GM10266 (cell line): Measurements from ENCODE around the gene ZFP36L1.
"Not testable (repeated sequence)": the region's sequence is repeated elsewhere in the genome, so short reads cannot be mapped to it uniquely, and the experiment has no call there.

Source experiments
- DNase-seq: peaks from one replicate; pipeline ENCODE4 v3.0.0; 2012; ENCODE audit errors: extremely low spot score
- TF ChIP-seq, protein P1 (sequence below): IDR thresholded peaks from 2 replicates; pipeline ENCODE4 v1.5.1; 2012; ENCODE audit warnings: mild to moderate bottlenecking, low read depth; ENCODE audit not compliant: control insufficient read depth, insufficient read depth; ENCODE audit errors: missing control alignments

Gene ZFP36L1

GRCh38 chr14:68766299-68767247, 26.3 kb downstream of the ZFP36L1 start:
- TF ChIP-seq, protein P1, sequence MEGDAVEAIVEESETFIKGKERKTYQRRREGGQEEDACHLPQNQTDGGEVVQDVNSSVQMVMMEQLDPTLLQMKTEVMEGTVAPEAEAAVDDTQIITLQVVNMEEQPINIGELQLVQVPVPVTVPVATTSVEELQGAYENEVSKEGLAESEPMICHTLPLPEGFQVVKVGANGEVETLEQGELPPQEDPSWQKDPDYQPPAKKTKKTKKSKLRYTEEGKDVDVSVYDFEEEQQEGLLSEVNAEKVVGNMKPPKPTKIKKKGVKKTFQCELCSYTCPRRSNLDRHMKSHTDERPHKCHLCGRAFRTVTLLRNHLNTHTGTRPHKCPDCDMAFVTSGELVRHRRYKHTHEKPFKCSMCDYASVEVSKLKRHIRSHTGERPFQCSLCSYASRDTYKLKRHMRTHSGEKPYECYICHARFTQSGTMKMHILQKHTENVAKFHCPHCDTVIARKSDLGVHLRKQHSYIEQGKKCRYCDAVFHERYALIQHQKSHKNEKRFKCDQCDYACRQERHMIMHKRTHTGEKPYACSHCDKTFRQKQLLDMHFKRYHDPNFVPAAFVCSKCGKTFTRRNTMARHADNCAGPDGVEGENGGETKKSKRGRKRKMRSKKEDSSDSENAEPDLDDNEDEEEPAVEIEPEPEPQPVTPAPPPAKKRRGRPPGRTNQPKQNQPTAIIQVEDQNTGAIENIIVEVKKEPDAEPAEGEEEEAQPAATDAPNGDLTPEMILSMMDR, result no peak
- no peak for DNase-seq

DNA sequence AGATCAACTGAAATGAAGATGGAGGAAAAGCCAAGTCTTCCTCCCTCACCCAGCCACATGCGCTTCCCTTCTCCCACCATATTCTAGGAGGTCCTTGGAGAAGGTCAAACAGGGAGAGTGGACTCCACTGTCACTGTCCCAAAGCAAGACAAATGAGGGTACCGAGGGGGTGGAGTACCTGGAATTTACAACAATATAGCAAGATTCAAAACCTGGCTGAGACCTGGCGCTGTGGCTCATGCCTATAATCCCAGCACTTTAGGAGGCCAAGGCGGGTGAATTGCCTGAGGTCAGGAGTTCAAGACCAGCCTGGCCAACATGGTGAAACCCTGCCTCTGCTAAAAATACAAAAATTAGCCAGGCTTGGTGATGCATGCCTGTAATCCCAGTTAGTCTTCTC, 29.0 kb downstream of the ZFP36L1 start:
- DNase-seq, result not testable (repeated sequence)

DNA sequence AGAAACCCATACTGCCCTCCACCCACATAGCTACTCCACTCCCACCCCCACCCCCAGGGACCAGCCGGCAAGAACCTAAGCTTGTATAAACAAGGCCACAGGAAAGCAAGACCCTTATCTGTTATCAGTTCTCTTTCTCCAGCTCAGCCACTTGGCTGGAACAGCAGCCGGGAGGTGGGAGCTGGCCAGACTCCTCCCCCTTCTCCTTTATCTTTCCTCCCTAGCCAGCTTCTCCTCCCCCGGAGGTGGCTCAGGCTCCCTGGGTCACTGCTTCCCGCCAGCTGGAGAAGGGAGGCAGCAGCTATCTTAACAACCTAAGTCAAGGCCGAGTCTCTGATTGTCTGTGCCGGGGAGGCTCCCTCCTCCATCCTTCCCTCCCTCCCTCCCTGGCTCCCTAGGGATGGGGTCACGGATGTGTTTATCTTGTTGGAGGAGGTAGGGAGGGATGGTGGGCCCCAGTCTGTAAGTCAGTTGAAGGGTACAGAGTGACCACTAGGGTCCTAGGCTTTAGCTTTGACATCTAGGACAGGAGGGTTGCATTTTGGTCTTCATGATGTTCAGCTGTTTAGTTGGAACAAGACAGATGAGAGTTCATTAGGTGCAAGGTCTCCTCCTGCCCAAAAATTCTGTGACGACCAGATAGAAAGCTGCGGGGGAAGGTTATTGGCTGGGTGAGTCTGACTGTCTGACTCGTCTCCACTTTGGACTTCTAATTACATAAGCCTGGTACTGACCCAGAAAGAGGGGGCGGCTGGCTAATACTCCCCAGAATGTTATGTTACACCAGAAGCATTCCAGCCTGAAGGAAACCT, 29.7 kb downstream of the ZFP36L1 start:
- no peak for DNase-seq

DNA sequence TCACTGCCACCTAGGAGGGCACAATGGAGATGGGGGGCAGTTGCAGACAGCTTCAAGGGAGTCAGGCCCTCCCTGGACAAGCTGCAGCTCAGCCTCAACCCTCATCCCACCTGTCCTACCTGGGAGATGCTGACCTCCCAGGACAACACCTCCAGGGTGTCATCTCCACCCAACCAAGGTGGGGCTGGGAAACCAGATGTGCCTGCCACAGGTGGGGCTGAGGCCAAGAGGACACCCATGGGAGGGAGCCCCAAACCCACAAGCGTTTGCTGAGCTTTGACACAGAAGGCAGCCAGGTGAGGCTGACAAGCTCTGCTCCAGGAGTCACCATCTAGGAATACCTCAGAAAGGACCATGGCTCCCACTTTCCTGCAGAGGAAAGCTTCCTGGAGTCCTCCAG, 31.5 kb downstream of the ZFP36L1 start:
- DNase-seq, result no peak
- TF ChIP-seq, protein P1, result no peak

More for the DNA sequence above, 29.7 kb downstream of the ZFP36L1 start:
- TF ChIP-seq, protein P1, result no peak

DNA sequence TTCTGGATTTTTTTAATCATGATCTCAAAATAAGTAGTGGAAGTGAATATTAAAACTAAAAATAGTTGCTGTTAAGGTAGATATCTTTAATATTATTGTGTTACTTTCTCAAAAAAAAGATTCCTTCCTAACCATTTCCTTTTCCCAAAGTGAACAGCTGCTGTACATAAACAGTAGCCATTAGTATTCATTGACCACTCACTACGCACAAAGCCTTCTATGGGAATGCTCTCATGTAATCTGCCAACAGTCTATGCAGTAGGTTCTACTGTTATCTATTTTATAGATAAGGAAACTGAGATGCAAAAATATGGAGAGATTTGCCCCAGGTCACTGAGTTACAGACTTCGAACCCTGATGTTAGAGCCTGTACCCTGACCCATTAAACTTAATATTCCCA, 32.1 kb downstream of the ZFP36L1 start:
- TF ChIP-seq, protein P1, result no peak

DNA sequence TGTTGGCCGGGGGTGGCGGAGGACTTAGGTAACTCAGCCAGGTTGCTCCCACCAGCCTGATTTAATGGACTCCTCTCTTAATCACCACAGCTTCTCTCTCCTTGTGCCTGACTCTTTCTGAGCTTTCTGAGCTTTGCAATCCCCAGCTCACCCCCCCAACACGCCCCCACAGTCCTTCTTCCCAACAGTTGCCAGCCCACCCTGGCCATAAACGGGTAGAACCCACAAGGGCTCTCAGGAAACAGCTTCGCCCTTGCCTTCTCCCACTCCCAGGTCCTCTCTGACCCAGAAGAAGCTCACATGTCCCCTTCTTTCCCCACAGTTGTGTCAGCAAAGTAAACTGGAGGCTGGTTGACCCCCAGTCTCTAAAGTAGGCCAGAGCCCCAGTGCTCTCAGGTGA, 32.9 kb downstream of the ZFP36L1 start:
- DNase-seq, result no peak
- TF ChIP-seq, protein P1, result no peak

More for the DNA sequence above, 32.1 kb downstream of the ZFP36L1 start:
- no peak for DNase-seq

DNA sequence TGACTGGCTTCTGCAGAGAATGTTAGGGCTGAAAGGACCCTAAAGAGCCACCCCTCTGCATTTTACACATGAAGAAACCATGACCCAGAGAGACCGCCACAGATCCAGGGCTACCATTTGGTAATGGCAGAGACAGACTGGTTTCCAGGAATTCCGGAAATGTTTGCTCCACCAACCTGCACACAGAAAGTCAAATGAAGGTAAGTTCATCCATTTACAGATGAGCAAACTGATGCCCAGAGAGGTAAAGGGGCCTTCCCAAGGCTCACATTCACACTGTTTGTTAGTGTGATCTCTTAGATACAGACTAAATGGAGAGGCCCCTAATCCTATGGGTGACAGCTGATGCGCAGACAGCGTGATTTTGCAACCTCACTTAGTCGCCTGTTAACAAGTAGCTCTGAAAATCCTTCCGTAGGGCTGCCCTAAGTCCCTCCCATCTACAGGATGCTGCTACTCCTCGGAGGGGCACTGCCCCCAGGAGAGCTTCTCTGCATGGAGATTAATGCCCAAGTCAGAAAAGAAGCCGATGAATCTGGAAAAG, 33.8 kb downstream of the ZFP36L1 start:
- DNase-seq, result no peak
- TF ChIP-seq, protein P1, result no peak
